Subcutaneous adipose tissue (tissue), 4 donors: ENCODE data around the gene CEMP1. TPM values are rescaled to one million over a fixed set of nuclear protein-coding genes. Genes with fewer than 3 reads are reported as not detected.

Experiments used
- CTCF ChIP-seq: fragments of 450-650 bp; IDR thresholded peaks from one replicate; pipeline ENCODE4 v1.5.1; 2016; ENCODE audit warnings: low read depth, mild to moderate bottlenecking, control low read depth, antibody characterized with exemption, moderate library complexity
- small RNA-seq: library from RNA; depleted of rRNA; stranded (forward); fragments of <200 nt; gene quantifications from one replicate; pipeline ENCODE3, GENCODE V24; 2016
- total RNA-seq, 4 donors: library from RNA; depleted of rRNA; stranded (reverse); fragments of >200 nt; gene quantifications; one replicate each; pipeline ENCODE4 v1.1.0, GENCODE V29; 2016

CEMP1 gene
- total RNA-seq, 4 donors from 2014 or later: not detected

GRCh38 chr16:2481676-2482075, 49.5 kb downstream of the CEMP1 start:
- no peak for TF ChIP-seq CTCF

- TF ChIP-seq CTCF: no peak
Measured at GRCh38 chr16:2480948-2481347, 50.3 kb downstream of the CEMP1 start.

Small RNAs within 50 kb of the gene (small RNA-seq; reads per million reads assigned to genes)
- gene AC093525.1 (not detected), gene MIR3178 (not detected)

Other genes starting within 250 kb of the CEMP1 start
- 10 to 100 TPM in 2 of 4 donors, 1 to 10 TPM in 2; 7.0 to 24.9 (median 9.5) TPM for gene ABCA3, start 190.7 kb downstream of the CEMP1 start, total RNA-seq
- 1 to 10 TPM; 1.8 to 5.1 (median 2.0) TPM for gene CCNF, start 102.0 kb downstream of the CEMP1 start, total RNA-seq
- gene TEDC2, start 71.3 kb downstream of the CEMP1 start, total RNA-seq: 1 to 10 TPM in 1 of 4 donors, under 1 TPM in 2, not detected in 1; 0.44 to 1.7 (median 0.51) TPM
- not detected for gene NTN3, start 60.1 kb downstream of the CEMP1 start, total RNA-seq
- 10 to 100 TPM in 1 of 4 donors, 1 to 10 TPM in 3; 7.0 to 30.1 (median 8.1) TPM for gene TBC1D24, start 56.3 kb downstream of the CEMP1 start, total RNA-seq
- gene ATP6V0C, start 17.5 kb downstream of the CEMP1 start, total RNA-seq: 10 to 100 TPM; 26.4 to 98.9 (median 81.8) TPM
- gene AMDHD2, start 11.0 kb downstream of the CEMP1 start, total RNA-seq: 10 to 100 TPM; 19.4 to 60.5 (median 42.9) TPM
- gene PDPK1, start 6.6 kb upstream of the CEMP1 start, total RNA-seq: 10 to 100 TPM; 23.6 to 37.4 (median 34.2) TPM
- 10 to 100 TPM; 13.7 to 22.7 (median 21.2) TPM for gene KCTD5, start 151.1 kb upstream of the CEMP1 start, total RNA-seq
- gene PRSS27, start 188.8 kb upstream of the CEMP1 start, total RNA-seq: 1 to 10 TPM in 3 of 4 donors, under 1 TPM in 1; 0.82 to 3.0 (median 1.4) TPM
- 100 to 1,000 TPM; 245 to 552 (median 404) TPM for gene SRRM2, start 221.2 kb upstream of the CEMP1 start, total RNA-seq
- gene ELOB, start 245.9 kb upstream of the CEMP1 start, total RNA-seq: 100 to 1,000 TPM; 264 to 371 (median 280) TPM